Sigmoid colon (tissue), 3 donors: Measurements from ENCODE around the gene TJP2.

ENCODE experiments used
- POLR2A ChIP-seq, 2 donors: fragments of 450-650 bp; IDR thresholded peaks; one replicate each; pipeline ENCODE4 v1.6.1; 2016; ENCODE audit warnings: antibody characterized with exemption in 2 of 2, mild to moderate bottlenecking in 2 of 2, moderate library complexity in 2 of 2
- TF ChIP-seq, protein P1 (sequence below), 4 experiments: fragments of 450-650 bp in 3 of 4; fragments of 200-600 bp in 1 of 4; IDR thresholded peaks; one replicate each; pipeline ENCODE4 v1.5.1; 2016 to 2019; ENCODE audit warnings: antibody characterized with exemption in 4 of 4, mild to moderate bottlenecking in 3 of 4, moderate library complexity in 2 of 4

DNA sequence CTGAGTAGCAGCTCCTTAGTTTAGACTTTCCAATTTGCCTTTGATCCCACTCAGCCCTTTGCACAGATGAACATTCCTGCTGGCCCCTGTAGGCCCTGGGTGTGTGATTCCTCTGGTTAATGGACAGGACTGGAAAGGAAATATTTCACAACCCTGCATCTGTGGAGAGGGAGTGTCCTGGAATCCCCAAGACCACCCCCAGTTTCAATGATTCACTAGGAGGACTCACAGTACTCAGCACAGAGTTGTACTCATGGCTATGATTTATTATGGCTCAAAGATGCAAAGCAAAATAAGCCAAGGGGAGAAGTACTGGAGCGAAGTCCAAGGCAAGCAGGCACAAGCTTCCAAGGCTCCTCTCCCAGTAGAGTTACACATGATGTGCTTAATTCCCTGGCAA is 42.4 kb upstream of the TJP2 start:
- no peak for TF ChIP-seq POLR2A (IDR thresholded peaks at IDR 0.05)
- TF ChIP-seq, protein P1, sequence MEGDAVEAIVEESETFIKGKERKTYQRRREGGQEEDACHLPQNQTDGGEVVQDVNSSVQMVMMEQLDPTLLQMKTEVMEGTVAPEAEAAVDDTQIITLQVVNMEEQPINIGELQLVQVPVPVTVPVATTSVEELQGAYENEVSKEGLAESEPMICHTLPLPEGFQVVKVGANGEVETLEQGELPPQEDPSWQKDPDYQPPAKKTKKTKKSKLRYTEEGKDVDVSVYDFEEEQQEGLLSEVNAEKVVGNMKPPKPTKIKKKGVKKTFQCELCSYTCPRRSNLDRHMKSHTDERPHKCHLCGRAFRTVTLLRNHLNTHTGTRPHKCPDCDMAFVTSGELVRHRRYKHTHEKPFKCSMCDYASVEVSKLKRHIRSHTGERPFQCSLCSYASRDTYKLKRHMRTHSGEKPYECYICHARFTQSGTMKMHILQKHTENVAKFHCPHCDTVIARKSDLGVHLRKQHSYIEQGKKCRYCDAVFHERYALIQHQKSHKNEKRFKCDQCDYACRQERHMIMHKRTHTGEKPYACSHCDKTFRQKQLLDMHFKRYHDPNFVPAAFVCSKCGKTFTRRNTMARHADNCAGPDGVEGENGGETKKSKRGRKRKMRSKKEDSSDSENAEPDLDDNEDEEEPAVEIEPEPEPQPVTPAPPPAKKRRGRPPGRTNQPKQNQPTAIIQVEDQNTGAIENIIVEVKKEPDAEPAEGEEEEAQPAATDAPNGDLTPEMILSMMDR (IDR thresholded peaks at IDR 0.05) = no peak
